Astrocyte (in vitro differentiated cells and primary cell): Measurements from ENCODE around the gene MRPL55.

Experiments used
- EZH2 ChIP-seq: IDR thresholded peaks from 2 replicates; pipeline ENCODE4 v1.6.1; 2012; ENCODE audit warnings: mild to moderate bottlenecking, low read length, inconsistent platforms; ENCODE audit not compliant: insufficient read depth
- TF ChIP-seq, protein P1 (sequence below): IDR thresholded peaks from 2 replicates; pipeline ENCODE4 v1.5.1; 2011; ENCODE audit warnings: low read depth, mild to moderate bottlenecking, inconsistent platforms, low read length, moderate library complexity; ENCODE audit not compliant: insufficient read depth

DNA sequence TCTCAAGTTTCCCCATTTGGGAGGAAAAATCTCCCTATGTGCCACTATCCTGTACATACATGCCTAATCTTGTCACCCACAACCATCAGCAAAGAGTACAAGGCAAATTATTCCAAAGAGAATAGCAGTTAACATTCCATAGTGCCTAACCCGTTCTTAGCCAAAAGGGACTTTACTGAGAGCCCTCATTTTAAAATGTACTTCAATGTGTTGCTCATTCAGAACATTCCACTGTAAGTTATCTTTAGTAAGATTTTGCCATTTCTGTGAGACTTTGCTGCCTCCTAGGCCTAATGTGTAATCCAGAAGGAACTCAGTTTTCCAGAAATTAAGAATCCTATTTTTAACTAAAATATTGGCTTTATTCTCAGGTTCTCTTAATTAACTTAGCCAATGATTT, 11.3 kb upstream of the MRPL55 start:
- TF ChIP-seq, protein P1, sequence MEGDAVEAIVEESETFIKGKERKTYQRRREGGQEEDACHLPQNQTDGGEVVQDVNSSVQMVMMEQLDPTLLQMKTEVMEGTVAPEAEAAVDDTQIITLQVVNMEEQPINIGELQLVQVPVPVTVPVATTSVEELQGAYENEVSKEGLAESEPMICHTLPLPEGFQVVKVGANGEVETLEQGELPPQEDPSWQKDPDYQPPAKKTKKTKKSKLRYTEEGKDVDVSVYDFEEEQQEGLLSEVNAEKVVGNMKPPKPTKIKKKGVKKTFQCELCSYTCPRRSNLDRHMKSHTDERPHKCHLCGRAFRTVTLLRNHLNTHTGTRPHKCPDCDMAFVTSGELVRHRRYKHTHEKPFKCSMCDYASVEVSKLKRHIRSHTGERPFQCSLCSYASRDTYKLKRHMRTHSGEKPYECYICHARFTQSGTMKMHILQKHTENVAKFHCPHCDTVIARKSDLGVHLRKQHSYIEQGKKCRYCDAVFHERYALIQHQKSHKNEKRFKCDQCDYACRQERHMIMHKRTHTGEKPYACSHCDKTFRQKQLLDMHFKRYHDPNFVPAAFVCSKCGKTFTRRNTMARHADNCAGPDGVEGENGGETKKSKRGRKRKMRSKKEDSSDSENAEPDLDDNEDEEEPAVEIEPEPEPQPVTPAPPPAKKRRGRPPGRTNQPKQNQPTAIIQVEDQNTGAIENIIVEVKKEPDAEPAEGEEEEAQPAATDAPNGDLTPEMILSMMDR, result no peak
- no peak for TF ChIP-seq EZH2
